ENCODE data around the gene HEXD. TPM values are rescaled to one million over a fixed set of nuclear protein-coding genes. Genes with fewer than 3 reads are reported as not detected.

The HEXD gene
- total RNA-seq, 4 donors from 2014 or later: 10.6 to 42.0 (median 12.9) TPM

DNA sequence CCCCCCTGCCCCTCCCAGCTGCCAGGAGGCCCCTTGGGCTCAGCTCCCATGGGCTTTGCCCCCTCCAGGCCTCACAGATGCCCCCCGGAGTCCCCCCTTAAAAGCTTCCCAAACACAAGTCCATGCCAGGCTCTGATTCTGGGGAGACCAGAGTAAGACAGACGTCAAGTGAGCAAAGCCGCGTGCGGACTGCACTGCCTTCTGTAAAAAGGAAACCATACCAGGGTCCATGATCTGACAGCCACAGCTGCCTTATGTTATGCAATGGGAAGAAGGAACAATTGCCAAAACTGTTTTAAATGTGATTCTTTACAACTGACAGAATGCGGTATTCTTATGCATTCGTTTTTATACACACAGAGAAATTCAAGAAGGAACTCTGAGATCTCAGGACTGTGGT lies 17.9 kb upstream of the HEXD start:
- Histone ChIP-seq H3K36me3 (peaks cover 0 to 74% (median 0%) of the 10 kb centered on the region in 3 donors), H3K9me3 (no peaks in the 10 kb centered on the region), H3K4me1 (peaks cover 0 to 40% (median 8%) of the 10 kb centered on the region in 3 donors), H3K4me3 (no peak overlapping the region), H3K27ac (peak overlapping the region in 3 of 4 donors; percentile 31 to 54 (median 38)), H3K27me3 (no peaks in the 10 kb centered on the region)
- WGBS, 2 donors: 42 to 67% methylated on average over 2 to 3 of the region's 7 CpGs
- intact Hi-C loops (cut with DNase I): no loop called here
- no peak for TF ChIP-seq CTCF (IDR thresholded peaks at IDR 0.05)
- no peak for TF ChIP-seq POLR2A (IDR thresholded peaks at IDR 0.05)
- no peak for DNase-seq

DNA sequence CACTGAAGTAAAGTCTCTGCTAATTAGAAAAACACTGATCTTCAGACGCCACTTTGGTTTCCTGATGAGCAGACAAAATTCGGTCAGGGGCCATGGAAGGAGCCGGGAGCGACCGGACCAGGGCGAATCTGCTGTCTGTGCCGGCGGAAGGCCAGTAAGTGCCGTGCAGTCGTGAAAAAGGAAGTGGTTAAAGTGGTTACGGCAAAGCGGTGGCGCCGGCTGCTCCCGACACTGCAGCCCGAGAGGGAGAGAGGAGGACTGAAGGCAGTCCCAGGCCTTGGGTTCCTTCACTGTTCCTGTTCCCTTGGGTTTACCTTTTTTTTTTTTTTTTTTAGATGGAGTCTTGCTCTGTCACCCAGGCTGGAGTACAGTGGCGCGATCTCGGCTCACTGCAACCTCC lies 17.3 kb upstream of the HEXD start:
- TF ChIP-seq POLR2A (IDR thresholded peaks at IDR 0.05) (no peak), CTCF (IDR thresholded peaks at IDR 0.05) (no peak)
- Histone ChIP-seq H3K36me3 (peaks cover 0 to 75% (median 0%) of the 10 kb centered on the region in 3 donors), H3K9me3 (no peaks in the 10 kb centered on the region), H3K27ac (peak overlapping the region in 1 of 4 donors; percentile 28), H3K4me1 (peaks cover 0 to 40% (median 8%) of the 10 kb centered on the region in 3 donors), H3K27me3 (no peaks in the 10 kb centered on the region), H3K4me3 (no peak overlapping the region)
- intact Hi-C loops (cut with DNase I): no loop called here
- 58 to 85% methylated on average over 16 to 19 of the region's 19 CpGs for WGBS, 2 donors
- no peak for DNase-seq

GRCh38 chr17:82402865-82403264 lies 15.3 kb upstream of the HEXD start:
- H3K4me3 ChIP-seq: no peak overlapping the region
- peaks cover 0 to 27% (median 8%) of the 10 kb centered on the region in 3 donors for H3K4me1 ChIP-seq
- WGBS, 2 donors: 94 to 97% methylated on average over 7 of the region's 7 CpGs
- no peaks in the 10 kb centered on the region for H3K27me3 ChIP-seq
- TF ChIP-seq CTCF (IDR thresholded peaks at IDR 0.05) (no peak), POLR2A (IDR thresholded peaks at IDR 0.05) (no peak)
- H3K9me3 ChIP-seq: no peaks in the 10 kb centered on the region
- no peak overlapping the region for H3K27ac ChIP-seq
- DNase-seq: no peak
- peaks cover 0 to 80% (median 0%) of the 10 kb centered on the region in 3 donors for H3K36me3 ChIP-seq
- intact Hi-C loops (cut with DNase I): no loop called here

GRCh38 chr17:82403662-82404660 lies 14.2 kb upstream of the HEXD start:
- Histone ChIP-seq H3K4me1 (peaks cover 0 to 16% (median 8%) of the 10 kb centered on the region in 3 donors), H3K27me3 (no peaks in the 10 kb centered on the region), H3K36me3 (peaks cover 0 to 85% (median 0%) of the 10 kb centered on the region in 3 donors), H3K9me3 (no peaks in the 10 kb centered on the region), H3K27ac (no peak overlapping the region), H3K4me3 (no peak overlapping the region)
- WGBS, 2 donors: 94% methylated on average over 25 to 38 of the region's 67 CpGs
- DNase-seq: no peak
- TF ChIP-seq POLR2A (IDR thresholded peaks at IDR 0.05): no peak
- TF ChIP-seq CTCF (IDR thresholded peaks at IDR 0.05): no peak
- intact Hi-C loops (cut with DNase I): no loop called here

DNA sequence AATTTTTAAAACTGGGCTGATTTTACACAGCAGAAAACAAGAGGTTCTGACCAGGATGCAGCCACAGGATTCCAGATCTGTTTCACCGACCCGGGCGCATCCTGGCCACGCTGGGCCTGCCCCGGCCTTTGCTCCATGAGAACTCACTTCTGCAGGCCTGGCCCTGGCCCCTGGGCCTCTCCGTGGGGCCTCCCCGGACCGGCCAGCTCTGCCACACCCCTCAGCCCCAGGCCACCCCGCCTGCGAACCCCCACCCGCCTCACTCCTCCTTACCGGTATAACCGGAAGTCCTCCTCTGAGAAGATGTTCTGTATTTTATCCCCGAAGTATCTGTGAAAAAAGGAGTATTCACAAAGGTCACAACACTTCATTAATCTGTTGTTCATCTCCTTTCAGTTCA lies 13.1 kb upstream of the HEXD start:
- Histone ChIP-seq H3K27me3 (no peaks in the 10 kb centered on the region), H3K9me3 (no peaks in the 10 kb centered on the region), H3K4me1 (peaks cover 0 to 5% (median under 1%) of the 10 kb centered on the region in 3 donors), H3K36me3 (peaks cover 0 to 90% (median 0%) of the 10 kb centered on the region in 3 donors), H3K4me3 (no peak overlapping the region), H3K27ac (no peak overlapping the region)
- TF ChIP-seq POLR2A (IDR thresholded peaks at IDR 0.05) (no peak), CTCF (IDR thresholded peaks at IDR 0.05) (no peak)
- WGBS, 2 donors: 76 to 82% methylated on average over 12 to 13 of the region's 14 CpGs
- DNase-seq: no peak
- intact Hi-C loops (cut with DNase I): no loop called here

Data from esophagus squamous epithelium (tissue), 5 donors.